ENCODE results near the gene ACOT7. TPM values are rescaled to one million over a fixed set of nuclear protein-coding genes. Genes with fewer than 3 reads are reported as not detected.
A peak's percentile ranks its signal among the peaks of the same experiment; 100 is the strongest.

The ACOT7 gene
- total and polyA plus RNA-seq, 2 experiments from 2014 or later = 167 to 169 TPM

DNA sequence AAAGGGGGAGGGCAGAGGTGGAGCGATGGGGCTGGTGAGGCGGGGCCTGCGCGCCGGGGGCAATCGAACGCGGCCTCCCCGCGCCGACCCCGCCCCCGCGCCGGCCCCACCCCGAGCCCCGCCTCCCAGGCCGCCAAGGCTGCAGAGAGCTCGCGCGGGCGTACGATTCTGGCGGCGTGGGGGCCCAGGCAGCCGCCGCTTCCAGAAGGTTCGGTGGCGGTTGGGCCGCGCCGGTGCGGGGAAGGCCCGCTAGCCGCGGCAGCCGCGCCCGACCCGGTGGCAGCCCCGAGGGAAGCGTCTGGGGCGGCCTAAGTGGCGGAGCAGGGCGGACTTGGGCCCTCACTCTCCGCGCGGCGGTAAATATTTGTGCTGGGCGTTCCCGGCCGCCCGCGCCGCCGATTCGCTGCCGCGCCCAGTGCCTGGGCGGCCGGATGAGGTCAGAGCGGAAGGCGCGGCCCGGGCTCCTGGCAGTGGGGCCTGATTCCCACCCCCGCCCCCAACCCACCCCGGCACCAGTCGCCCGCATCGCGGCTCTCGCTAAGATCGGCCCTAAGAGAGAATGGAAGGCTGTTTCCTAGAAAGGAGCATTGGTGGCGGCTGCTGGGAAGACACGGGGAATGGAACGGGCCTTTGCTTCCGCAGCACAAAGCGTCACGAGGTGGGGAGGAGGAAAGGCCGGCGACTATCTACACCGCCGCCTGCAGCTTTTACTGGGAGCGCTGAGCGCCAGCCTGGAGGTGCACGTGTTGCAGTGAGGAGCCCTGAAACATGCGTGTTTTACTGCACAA lies at the start of gene ACOT7 (continued):
- no peak for TF ChIP-seq ETS1 (IDR thresholded peaks at IDR 0.05)

- no peak overlapping the region for H2AFZ ChIP-seq
- H3K36me3 Mint-ChIP-seq (ENCODE audit: low read depth) = no peaks in the 10 kb centered on the region
- no peaks in the 10 kb centered on the region for H3K9me3 Mint-ChIP-seq
- H3K4me1 Mint-ChIP-seq = peaks cover 24% of the 10 kb centered on the region
- no peaks in the 10 kb centered on the region; the same call in 1 of the 2 replicates for H3K4me1 ChIP-seq (ENCODE audit: insufficient read depth)
- H3K36me3 ChIP-seq (ENCODE audit: insufficient read depth) = no peaks in the 10 kb centered on the region
- peaks cover 33% of the 10 kb centered on the region for H3K27me3 Mint-ChIP-seq (ENCODE audit: insufficient read depth, low read depth, poor library complexity)
- ATAC-seq (no peak), DNase-seq (ENCODE audit: low spot score) (no peak)
- peak overlapping the region; percentile 61; the same call in 1 of the 3 replicates for H3K4me3 Mint-ChIP-seq
- H3K27ac Mint-ChIP-seq = no peak overlapping the region
- H3K27me3 ChIP-seq (ENCODE audit: insufficient read depth) = peaks cover 26% of the 10 kb centered on the region
- H3K4me2 ChIP-seq = no peak overlapping the region
- H4K20me1 ChIP-seq (replicated peaks; ENCODE audit: insufficient read depth) = no peaks in the 10 kb centered on the region
- no peaks in the 10 kb centered on the region for H3K9me2 ChIP-seq (ENCODE audit: insufficient read depth)
- no peak overlapping the region for H3K27ac ChIP-seq (ENCODE audit: low read depth)
- no peaks in the 10 kb centered on the region for H3F3A ChIP-seq (replicated peaks; ENCODE audit: low read depth)
- H3K79me2 ChIP-seq (replicated peaks; ENCODE audit: insufficient read depth) = no peaks in the 10 kb centered on the region
- H3K4me3 ChIP-seq = no peak overlapping the region
- TF ChIP-seq NANOG (IDR thresholded peaks at IDR 0.05; ENCODE audit: borderline replicate concordance) (no peak), JUNB (IDR thresholded peaks at IDR 0.05; ENCODE audit: unreplicated experiment) (no peak), EZH2phosphoT487 (IDR thresholded peaks at IDR 0.05; ENCODE audit: unreplicated experiment) (no peak), CREB1 (CRISPR knock-in tag; IDR thresholded peaks at IDR 0.05; ENCODE audit: low read depth) (no peak), ETS1 (IDR thresholded peaks at IDR 0.05) (no peak), EZH2 (IDR thresholded peaks at IDR 0.05; ENCODE audit: low read depth, unreplicated experiment) (no peak), POLR2AphosphoS5 (IDR thresholded peaks at IDR 0.05; ENCODE audit: low read depth) (no peak), REST (IDR thresholded peaks at IDR 0.05; ENCODE audit: unreplicated experiment) (no peak)
- TF ChIP-seq, protein P1, sequence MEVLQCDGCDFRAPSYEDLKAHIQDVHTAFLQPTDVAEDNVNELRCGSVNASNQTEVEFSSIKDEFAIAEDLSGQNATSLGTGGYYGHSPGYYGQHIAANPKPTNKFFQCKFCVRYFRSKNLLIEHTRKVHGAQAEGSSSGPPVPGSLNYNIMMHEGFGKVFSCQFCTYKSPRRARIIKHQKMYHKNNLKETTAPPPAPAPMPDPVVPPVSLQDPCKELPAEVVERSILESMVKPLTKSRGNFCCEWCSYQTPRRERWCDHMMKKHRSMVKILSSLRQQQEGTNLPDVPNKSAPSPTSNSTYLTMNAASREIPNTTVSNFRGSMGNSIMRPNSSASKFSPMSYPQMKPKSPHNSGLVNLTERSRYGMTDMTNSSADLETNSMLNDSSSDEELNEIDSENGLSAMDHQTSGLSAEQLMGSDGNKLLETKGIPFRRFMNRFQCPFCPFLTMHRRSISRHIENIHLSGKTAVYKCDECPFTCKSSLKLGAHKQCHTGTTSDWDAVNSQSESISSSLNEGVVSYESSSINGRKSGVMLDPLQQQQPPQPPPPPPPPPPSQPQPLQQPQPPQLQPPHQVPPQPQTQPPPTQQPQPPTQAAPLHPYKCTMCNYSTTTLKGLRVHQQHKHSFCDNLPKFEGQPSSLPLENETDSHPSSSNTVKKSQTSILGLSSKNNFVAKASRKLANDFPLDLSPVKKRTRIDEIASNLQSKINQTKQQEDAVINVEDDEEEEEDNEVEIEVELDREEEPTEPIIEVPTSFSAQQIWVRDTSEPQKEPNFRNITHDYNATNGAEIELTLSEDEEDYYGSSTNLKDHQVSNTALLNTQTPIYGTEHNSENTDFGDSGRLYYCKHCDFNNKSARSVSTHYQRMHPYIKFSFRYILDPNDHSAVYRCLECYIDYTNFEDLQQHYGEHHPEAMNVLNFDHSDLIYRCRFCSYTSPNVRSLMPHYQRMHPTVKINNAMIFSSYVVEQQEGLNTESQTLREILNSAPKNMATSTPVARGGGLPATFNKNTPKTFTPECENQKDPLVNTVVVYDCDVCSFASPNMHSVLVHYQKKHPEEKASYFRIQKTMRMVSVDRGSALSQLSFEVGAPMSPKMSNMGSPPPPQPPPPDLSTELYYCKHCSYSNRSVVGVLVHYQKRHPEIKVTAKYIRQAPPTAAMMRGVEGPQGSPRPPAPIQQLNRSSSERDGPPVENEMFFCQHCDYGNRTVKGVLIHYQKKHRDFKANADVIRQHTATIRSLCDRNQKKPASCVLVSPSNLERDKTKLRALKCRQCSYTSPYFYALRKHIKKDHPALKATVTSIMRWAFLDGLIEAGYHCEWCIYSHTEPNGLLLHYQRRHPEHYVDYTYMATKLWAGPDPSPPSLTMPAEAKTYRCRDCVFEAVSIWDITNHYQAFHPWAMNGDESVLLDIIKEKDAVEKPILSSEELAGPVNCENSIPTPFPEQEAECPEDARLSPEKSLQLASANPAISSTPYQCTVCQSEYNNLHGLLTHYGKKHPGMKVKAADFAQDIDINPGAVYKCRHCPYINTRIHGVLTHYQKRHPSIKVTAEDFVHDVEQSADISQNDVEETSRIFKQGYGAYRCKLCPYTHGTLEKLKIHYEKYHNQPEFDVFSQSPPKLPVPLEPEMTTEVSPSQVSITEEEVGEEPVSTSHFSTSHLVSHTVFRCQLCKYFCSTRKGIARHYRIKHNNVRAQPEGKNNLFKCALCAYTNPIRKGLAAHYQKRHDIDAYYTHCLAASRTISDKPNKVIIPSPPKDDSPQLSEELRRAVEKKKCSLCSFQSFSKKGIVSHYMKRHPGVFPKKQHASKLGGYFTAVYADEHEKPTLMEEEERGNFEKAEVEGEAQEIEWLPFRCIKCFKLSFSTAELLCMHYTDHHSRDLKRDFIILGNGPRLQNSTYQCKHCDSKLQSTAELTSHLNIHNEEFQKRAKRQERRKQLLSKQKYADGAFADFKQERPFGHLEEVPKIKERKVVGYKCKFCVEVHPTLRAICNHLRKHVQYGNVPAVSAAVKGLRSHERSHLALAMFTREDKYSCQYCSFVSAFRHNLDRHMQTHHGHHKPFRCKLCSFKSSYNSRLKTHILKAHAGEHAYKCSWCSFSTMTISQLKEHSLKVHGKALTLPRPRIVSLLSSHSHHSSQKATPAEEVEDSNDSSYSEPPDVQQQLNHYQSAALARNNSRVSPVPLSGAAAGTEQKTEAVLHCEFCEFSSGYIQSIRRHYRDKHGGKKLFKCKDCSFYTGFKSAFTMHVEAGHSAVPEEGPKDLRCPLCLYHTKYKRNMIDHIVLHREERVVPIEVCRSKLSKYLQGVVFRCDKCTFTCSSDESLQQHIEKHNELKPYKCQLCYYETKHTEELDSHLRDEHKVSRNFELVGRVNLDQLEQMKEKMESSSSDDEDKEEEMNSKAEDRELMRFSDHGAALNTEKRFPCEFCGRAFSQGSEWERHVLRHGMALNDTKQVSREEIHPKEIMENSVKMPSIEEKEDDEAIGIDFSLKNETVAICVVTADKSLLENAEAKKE (CRISPR knock-in tag; IDR thresholded peaks at IDR 0.05) = no peak
- TF ChIP-seq, protein P2, sequence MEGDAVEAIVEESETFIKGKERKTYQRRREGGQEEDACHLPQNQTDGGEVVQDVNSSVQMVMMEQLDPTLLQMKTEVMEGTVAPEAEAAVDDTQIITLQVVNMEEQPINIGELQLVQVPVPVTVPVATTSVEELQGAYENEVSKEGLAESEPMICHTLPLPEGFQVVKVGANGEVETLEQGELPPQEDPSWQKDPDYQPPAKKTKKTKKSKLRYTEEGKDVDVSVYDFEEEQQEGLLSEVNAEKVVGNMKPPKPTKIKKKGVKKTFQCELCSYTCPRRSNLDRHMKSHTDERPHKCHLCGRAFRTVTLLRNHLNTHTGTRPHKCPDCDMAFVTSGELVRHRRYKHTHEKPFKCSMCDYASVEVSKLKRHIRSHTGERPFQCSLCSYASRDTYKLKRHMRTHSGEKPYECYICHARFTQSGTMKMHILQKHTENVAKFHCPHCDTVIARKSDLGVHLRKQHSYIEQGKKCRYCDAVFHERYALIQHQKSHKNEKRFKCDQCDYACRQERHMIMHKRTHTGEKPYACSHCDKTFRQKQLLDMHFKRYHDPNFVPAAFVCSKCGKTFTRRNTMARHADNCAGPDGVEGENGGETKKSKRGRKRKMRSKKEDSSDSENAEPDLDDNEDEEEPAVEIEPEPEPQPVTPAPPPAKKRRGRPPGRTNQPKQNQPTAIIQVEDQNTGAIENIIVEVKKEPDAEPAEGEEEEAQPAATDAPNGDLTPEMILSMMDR (conservative IDR thresholded peaks at IDR 0.05; ENCODE audit: low read depth in 2 of 2) = no peak
Observed at GRCh38 chr1:6441586-6441985, 48.0 kb upstream of the ACOT7 start.

Measured in GM23338 (cell line).